SK-N-SH (cell line): ENCODE measurements around the gene WFDC2.
A peak's percentile ranks its signal among the peaks of the same experiment; 100 is the strongest.

Source experiments
- RAD21 ChIP-seq: IDR thresholded peaks from 2 replicates; pipeline ENCODE4 v1.6.1; 2012; ENCODE audit warnings: mild to moderate bottlenecking, low read length
- RFX5 ChIP-seq: IDR thresholded peaks from 2 replicates; pipeline ENCODE4 v1.6.1; 2012; ENCODE audit warnings: mild to moderate bottlenecking, improper control_type of control experiment, low read length
- TAF1 ChIP-seq: IDR thresholded peaks from 2 replicates; pipeline ENCODE4 v1.6.1; 2012; ENCODE audit warnings: low read depth, mild to moderate bottlenecking, low read length, moderate library complexity, borderline replicate concordance
- TF ChIP-seq, protein P1 (sequence below): fragments of 200-600 bp; sonication (generic); IDR thresholded peaks from 2 replicates; pipeline ENCODE4 v1.6.1; 2017; ENCODE audit warnings: antibody characterized with exemption, mild to moderate bottlenecking, moderate library complexity

DNA sequence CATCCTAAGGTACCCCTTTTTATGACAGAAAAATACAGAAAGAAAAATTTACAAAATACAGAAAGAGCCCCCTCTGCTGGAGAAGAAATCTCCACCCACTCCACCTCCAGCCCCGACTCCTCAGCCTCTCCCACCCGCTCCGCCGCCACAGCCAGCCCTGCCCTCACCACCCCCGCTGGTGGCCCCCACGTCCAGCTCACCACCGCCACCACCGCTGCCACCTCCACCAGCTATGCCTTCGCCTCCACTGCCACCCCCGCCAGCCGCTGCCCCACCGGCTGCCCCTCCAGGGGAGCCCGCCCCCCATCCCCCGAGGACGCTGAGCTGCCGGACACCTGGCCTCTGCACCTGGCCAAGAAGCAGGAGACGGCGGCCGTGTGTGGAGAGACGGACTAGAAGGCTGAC lies 17.7 kb downstream of the WFDC2 start:
- TF ChIP-seq, protein P1, sequence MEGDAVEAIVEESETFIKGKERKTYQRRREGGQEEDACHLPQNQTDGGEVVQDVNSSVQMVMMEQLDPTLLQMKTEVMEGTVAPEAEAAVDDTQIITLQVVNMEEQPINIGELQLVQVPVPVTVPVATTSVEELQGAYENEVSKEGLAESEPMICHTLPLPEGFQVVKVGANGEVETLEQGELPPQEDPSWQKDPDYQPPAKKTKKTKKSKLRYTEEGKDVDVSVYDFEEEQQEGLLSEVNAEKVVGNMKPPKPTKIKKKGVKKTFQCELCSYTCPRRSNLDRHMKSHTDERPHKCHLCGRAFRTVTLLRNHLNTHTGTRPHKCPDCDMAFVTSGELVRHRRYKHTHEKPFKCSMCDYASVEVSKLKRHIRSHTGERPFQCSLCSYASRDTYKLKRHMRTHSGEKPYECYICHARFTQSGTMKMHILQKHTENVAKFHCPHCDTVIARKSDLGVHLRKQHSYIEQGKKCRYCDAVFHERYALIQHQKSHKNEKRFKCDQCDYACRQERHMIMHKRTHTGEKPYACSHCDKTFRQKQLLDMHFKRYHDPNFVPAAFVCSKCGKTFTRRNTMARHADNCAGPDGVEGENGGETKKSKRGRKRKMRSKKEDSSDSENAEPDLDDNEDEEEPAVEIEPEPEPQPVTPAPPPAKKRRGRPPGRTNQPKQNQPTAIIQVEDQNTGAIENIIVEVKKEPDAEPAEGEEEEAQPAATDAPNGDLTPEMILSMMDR: peak; percentile 20; the same call in 1 of the 2 replicates
- no peak for TF ChIP-seq RAD21
- TF ChIP-seq RFX5: no peak
- no peak for TF ChIP-seq TAF1
